GM20431 (cell line): ENCODE results near the gene ENGASE.

Experiments
- in situ Hi-C: fragments of 300-500 bp; cut with MseI, MboI; formaldehyde crosslinking; loops from one replicate; pipeline ENCODE4 v1.15.0; 2020; ENCODE audit warnings: low sequenced_read_pairs; ENCODE audit not compliant: unreplicated experiment

Gene ENGASE

DNA sequence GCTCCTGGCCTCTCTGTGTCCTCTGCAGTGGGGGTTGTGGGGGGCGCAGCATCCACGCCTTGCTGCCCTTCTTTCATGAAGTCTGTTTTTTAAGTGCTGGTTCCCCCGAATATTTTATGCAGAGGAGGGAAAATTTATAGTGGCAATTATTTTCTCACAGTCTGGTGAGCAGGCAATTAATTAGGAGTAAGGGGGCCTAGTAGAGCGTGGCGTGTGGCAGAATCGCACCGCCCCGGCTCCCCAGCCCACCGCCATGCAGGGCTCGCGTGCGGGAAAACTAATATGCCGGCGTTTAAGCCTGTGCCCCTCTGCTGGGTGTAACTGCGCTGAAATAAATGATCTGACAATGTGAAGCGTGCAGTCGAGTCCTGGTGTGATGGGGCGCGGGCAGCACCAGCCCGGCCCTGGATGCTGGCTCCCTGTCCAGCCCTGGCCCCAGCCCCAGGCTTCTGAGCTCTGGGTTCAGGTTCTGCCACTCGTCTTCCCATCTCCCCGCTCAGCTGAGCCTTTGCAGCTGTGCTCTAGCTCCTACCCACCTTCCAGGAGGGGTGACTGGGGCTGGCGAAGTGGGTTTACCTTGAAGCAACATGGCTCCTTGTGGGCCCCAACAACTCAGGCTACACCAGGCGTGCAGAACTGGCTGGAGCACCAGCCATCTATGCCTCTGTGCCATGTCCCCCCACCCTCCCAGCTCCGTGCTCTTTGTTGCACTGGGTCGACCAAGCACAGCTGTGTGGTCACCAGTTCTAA lies 13.8 kb downstream of the ENGASE start:
- in situ Hi-C loops = no loop called here

GRCh38 chr17:79088997-79089328 lies 14.3 kb downstream of the ENGASE start:
- in situ Hi-C loops = no loop called here

DNA sequence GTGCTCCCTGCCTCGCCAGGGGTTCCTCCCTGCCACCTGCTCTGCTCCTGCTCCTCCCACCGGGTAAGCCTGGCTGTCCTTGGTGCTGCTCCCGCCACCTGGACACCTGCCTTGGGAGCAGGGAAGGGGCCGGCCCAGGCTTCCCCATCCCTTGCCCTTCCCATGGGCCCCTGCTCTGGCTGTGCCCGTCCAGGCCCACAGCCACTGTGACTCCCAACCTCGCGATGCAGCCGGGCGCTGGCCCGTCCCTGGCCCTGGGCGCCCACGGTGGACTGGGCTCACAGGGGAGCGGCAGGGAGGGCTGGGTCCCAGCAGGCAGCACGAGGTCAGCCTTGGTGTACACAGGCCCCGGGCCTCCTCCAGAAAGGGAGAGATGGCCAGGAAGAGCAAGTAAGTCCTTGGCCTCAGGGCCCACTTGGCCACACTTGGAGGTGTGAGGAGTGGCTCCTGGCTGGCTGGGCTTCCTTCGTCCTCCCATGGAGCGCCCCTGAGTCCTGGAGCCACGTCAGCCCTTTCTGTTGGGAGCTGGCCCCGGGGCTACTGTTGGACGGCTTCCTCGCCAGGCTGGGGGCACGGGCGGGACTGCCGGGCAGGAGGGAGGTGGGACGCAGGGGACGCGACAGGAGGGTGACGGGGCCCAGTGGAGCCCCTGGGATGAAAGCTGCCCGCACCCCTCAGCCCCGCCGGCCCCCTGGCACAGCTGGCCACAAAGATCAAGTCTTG lies 15.3 kb downstream of the ENGASE start:
- in situ Hi-C loops = no loop called here

- in situ Hi-C loops = no loop called here
These were observed 16.0 kb downstream of the ENGASE start for GRCh38 chr17:79090443-79091225.

- in situ Hi-C loops = no loop called here
These were observed 16.6 kb downstream of the ENGASE start for GRCh38 chr17:79091226-79091670.

- in situ Hi-C loops = no loop called here
These were observed 17.9 kb downstream of the ENGASE start for GRCh38 chr17:79092567-79092966.

GRCh38 chr17:79093270-79093669 lies 18.6 kb downstream of the ENGASE start:
- in situ Hi-C loops = no loop called here

DNA sequence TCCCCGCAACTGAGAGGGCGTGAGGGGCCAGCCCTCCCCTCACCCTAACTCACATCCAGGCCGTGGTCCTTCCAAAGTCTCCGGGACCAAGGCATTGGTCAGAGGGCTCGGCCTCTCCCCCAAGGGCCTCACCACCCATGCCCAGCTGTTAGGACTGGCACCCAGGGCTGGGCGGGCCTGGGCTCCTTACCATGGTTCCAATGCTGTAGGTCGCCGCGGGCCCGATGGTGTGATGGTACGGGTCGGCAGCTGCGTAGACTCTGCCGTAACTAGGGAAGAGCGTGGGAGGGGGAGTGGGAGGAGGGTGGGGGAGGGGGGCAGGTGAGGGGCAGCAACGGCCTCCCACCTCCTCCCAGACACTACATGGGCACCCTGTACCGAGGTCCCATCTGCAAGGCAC lies 19.6 kb downstream of the ENGASE start:
- in situ Hi-C loops = no loop called here

DNA sequence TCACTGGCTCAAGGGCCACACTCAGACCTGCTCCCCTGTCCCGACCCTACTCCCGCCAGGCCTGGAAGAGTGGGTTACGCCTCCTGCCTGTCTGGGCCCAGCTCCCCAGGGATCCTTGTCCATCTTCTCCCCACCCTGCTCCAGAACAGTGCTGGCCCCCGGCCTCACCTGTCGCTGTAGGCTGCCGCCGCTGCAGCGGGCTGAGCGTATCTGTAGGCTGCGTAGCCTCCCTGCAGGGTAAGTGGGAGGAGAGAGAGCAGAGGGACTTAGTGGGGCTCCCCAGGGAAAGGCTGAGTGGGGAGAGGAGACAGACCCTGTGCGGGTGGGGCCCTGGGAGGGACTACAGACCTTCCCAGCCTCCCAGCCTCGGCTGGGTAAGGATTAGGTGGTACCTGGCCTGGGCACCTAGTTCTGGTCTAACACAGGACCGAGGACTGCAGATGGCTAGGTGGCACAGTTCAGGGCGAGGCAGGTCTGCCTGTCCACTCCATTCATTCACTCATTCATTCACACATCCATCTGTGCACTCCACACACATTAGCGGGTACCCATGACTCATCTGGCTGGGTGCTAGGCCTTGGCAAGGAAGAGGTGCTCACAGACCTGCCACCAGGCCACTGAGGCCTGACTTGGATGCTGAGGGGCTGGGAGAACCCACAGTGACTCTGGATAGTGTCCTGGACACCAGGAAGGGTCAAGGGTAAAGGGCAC lies 20.9 kb downstream of the ENGASE start:
- in situ Hi-C loops = no loop called here

DNA sequence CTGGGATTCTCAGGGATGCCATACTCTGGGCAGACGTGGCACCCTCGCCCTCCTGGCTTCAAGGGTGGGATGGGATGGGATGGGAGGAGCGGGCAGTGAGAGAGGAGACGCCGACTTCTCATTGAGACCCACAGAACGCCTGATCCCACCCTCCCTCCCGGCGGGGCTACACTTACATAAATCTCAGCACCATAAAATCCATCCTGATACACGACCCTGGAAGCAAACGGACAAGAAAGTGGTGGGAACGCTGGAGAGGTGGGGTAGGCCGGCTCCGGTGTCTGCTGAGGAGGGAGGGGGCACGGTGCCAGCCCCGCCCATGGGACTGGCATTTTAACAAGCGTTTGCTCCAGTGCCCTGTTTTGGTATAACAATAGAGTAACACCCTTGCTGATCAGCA lies 21.9 kb downstream of the ENGASE start:
- in situ Hi-C loops = no loop called here

DNA sequence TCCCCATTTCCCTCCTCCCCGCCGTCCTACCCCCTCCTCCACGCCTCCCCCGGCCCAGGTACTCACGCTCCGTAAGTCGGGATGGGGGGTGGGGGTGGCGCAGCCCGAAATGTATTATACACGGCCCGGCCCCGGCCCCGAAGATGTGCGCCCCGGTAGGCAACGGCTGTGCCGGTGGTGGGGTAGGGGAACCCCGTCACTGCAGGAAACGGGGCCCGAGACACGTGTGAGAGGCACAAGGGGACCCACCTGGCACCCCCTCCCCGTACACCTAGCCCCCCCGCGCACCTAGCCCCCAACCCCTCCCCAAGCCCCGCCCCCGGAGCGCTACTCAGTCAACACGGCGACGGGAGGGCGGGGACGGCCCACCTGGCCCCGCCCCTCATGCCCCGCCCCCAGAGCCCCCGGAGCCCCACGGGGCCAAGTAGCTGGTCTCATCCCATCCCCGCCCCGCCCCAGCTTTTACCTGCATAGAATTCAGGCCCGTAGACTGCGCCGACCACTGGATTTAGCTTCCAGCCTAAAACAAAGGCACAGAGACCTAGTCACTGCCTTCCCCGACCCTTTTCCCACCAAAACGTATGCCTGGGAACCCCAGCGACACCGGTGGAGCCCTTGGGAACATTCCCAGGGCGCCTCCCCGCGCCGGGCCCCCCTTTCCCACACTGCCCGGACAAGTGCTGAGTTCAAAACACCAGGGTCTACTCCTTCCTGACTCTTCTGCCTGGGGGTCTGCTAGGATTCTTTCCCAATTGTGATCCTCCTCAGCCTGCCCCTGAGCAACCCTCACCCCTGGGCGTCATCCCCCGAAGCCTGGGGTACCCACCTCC lies 22.8 kb downstream of the ENGASE start:
- in situ Hi-C loops = no loop called here

GRCh38 chr17:79098282-79098867 lies 23.8 kb downstream of the ENGASE start:
- in situ Hi-C loops = no loop called here

DNA sequence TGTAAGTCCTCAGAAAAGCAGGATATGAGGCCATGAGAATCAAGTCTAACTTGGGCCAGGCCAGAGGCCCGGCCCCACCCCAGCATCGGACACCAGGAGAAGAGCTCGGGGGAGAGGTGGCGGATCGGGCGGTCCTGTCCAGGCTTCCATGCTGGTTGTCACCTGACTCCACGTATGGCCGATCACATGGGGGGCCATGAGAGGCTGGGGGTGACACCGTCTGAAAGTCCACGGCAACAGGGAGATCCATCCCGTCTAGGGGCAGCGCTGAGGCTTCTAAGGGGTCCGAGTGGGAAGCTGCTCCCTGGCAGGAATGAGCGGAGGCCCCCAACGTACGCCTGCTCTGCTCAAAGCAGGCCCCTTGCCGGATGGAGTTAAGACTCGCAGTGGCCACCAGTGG lies 25.8 kb downstream of the ENGASE start:
- in situ Hi-C loops = loop anchor here (10.0 kb wide), 1 partner anchor 294 kb away; no protein-coding TSS in a partner anchor

GRCh38 chr17:79101111-79101673 lies 26.6 kb downstream of the ENGASE start:
- in situ Hi-C loops = loop anchor here (10.0 kb wide), 1 partner anchor 294 kb away; no protein-coding TSS in a partner anchor

GRCh38 chr17:79102214-79102613 lies 27.6 kb downstream of the ENGASE start:
- in situ Hi-C loops = loop anchor here (10.0 kb wide), 1 partner anchor 293 kb away; no protein-coding TSS in a partner anchor

- in situ Hi-C loops = loop anchor here (10.0 kb wide), 1 partner anchor 290 kb away; no protein-coding TSS in a partner anchor
These were observed 30.4 kb downstream of the ENGASE start for GRCh38 chr17:79104898-79105600.

GRCh38 chr17:79105937-79106336 lies 31.3 kb downstream of the ENGASE start:
- in situ Hi-C loops = loop anchor here (10.0 kb wide), 1 partner anchor 289 kb away; no protein-coding TSS in a partner anchor

DNA sequence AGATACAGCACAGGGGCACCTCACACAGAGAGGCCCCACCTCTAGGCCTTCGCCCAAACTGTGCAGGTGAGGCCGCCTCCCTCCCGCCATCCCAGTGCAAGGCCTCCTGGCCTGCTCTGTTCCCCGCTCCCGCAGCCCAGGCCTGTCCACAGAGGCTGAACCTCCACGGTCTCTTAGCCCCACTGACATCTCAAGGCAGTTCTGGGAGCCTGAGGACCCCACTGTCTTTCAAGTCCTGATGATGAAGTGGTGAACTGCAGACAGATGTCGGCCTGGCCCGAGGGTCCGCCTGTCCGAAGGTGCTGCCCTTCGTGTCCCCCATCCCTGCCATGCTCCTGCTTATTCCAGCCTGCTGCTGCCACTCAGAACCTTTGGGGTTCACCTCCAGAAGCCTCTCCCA lies 32.3 kb downstream of the ENGASE start:
- in situ Hi-C loops = loop anchor here (10.0 kb wide), 1 partner anchor 288 kb away; no protein-coding TSS in a partner anchor
